ENCODE results near the gene TLL1. TPM values are rescaled to one million over a fixed set of nuclear protein-coding genes. Genes with fewer than 3 reads are reported as not detected.

The TLL1 gene
- total and polyA plus RNA-seq, 2 of the 13 experiments (the other 11 are each of a cell fraction or from before 2014, with no cell fraction given), result not detected

DNA sequence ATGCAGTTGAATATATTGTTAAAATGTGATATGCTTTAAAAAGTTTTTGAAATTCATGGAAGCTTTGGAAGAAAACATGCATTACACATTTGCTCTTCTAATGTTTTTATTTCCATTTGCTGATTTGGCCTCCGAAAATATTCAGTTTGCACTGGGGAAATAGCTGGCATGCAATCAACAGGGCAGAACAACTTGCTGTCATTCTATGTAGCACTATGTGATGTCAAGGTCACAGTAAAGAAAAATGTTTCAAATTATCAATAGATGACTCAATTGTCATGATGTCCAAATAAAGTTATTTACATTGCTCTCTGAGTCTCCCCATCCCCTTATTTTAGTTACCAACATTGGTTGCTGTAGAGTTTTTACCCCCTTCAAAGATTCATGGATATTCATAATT, 119.2 kb downstream of the TLL1 start (continued):
- TF ChIP-seq, protein P1, sequence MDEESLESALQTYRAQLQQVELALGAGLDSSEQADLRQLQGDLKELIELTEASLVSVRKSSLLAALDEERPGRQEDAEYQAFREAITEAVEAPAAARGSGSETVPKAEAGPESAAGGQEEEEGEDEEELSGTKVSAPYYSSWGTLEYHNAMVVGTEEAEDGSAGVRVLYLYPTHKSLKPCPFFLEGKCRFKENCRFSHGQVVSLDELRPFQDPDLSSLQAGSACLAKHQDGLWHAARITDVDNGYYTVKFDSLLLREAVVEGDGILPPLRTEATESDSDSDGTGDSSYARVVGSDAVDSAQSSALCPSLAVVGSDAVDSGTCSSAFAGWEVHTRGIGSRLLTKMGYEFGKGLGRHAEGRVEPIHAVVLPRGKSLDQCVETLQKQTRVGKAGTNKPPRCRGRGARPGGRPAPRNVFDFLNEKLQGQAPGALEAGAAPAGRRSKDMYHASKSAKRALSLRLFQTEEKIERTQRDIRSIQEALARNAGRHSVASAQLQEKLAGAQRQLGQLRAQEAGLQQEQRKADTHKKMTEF (CRISPR knock-in tag; IDR thresholded peaks at IDR 0.05), result no peak
- TF ChIP-seq RFXAP (CRISPR knock-in tag; IDR thresholded peaks at IDR 0.05; ENCODE audit: borderline replicate concordance) (no peak), ZNF850 (CRISPR knock-in tag; conservative IDR thresholded peaks at IDR 0.05) (no peak)
- TF ChIP-seq, protein P2, sequence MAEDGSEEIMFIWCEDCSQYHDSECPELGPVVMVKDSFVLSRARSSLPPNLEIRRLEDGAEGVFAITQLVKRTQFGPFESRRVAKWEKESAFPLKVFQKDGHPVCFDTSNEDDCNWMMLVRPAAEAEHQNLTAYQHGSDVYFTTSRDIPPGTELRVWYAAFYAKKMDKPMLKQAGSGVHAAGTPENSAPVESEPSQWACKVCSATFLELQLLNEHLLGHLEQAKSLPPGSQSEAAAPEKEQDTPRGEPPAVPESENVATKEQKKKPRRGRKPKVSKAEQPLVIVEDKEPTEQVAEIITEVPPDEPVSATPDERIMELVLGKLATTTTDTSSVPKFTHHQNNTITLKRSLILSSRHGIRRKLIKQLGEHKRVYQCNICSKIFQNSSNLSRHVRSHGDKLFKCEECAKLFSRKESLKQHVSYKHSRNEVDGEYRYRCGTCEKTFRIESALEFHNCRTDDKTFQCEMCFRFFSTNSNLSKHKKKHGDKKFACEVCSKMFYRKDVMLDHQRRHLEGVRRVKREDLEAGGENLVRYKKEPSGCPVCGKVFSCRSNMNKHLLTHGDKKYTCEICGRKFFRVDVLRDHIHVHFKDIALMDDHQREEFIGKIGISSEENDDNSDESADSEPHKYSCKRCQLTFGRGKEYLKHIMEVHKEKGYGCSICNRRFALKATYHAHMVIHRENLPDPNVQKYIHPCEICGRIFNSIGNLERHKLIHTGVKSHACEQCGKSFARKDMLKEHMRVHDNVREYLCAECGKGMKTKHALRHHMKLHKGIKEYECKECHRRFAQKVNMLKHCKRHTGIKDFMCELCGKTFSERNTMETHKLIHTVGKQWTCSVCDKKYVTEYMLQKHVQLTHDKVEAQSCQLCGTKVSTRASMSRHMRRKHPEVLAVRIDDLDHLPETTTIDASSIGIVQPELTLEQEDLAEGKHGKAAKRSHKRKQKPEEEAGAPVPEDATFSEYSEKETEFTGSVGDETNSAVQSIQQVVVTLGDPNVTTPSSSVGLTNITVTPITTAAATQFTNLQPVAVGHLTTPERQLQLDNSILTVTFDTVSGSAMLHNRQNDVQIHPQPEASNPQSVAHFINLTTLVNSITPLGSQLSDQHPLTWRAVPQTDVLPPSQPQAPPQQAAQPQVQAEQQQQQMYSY (CRISPR knock-in tag; IDR thresholded peaks at IDR 0.05), result no peak
- TF ChIP-seq, protein P3, sequence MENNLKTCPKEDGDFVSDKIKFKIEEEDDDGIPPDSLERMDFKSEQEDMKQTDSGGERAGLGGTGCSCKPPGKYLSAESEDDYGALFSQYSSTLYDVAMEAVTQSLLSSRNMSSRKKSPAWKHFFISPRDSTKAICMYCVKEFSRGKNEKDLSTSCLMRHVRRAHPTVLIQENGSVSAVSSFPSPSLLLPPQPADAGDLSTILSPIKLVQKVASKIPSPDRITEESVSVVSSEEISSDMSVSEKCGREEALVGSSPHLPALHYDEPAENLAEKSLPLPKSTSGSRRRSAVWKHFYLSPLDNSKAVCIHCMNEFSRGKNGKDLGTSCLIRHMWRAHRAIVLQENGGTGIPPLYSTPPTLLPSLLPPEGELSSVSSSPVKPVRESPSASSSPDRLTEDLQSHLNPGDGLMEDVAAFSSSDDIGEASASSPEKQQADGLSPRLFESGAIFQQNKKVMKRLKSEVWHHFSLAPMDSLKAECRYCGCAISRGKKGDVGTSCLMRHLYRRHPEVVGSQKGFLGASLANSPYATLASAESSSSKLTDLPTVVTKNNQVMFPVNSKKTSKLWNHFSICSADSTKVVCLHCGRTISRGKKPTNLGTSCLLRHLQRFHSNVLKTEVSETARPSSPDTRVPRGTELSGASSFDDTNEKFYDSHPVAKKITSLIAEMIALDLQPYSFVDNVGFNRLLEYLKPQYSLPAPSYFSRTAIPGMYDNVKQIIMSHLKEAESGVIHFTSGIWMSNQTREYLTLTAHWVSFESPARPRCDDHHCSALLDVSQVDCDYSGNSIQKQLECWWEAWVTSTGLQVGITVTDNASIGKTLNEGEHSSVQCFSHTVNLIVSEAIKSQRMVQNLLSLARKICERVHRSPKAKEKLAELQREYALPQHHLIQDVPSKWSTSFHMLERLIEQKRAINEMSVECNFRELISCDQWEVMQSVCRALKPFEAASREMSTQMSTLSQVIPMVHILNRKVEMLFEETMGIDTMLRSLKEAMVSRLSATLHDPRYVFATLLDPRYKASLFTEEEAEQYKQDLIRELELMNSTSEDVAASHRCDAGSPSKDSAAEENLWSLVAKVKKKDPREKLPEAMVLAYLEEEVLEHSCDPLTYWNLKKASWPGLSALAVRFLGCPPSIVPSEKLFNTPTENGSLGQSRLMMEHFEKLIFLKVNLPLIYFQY (CRISPR knock-in tag; IDR thresholded peaks at IDR 0.05; ENCODE audit: borderline replicate concordance), result no peak

Measured in HepG2 (cell line).